ENCODE data around the gene LSAMP.

DNA sequence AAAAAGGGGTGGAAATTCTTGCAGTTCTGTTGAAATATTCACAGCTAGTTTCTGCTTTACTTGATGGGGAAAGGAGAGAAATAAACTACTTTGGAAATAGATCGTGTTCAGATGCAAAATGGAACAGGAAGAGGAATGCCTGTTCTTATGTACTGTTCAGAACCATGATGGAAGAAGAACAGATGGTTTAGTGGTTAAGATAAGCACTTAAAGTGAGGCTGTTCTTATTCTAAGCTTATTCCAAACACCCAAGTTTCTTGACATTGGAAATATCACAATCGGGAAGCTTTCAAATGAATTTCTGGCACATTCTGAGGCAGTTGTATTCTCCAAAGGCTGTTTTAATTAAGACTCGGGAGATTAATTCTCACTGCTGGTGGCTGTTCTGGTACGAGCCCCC is 228.5 kb downstream of the LSAMP start:
- TF ChIP-seq CTCF (IDR thresholded peaks at IDR 0.05) (no peak), EZH2 (IDR thresholded peaks at IDR 0.05) (no peak)

Measured in neural progenitor cell (in vitro differentiated cells).